ENCODE results near the gene GJB4.

The GJB4 gene

DNA sequence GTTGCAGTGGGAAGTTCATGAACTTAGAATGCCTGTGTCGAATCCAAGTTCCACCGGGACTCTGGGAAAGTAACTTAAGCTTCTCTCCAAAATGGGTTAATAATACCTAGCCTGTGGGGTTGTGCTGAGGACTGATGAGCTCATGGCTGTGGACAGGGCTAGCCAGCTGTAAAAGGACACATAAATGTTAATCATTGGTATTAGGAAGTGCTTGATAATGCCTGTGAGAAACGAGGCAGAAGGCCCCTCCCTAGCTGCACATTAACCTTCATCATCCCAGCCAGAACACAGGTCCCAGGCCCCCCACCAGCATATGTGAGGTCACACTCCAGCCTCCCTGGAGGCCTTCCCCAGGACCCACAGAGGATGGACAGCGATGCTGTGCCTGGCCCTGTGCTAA is 789 bp upstream of the GJB4 start:
- no peak for DNase-seq (ENCODE audit: low read depth)
- H3K4me3 ChIP-seq (ENCODE audit: low read depth, low read length) = no peak overlapping the region
- TF ChIP-seq MYC (IDR thresholded peaks at IDR 0.05; ENCODE audit: low read depth, low read length) (no peak), POLR2A (IDR thresholded peaks at IDR 0.05; ENCODE audit: extremely low read depth, insufficient read length) (no peak)
- TF ChIP-seq, protein P1, sequence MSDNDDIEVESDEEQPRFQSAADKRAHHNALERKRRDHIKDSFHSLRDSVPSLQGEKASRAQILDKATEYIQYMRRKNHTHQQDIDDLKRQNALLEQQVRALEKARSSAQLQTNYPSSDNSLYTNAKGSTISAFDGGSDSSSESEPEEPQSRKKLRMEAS (IDR thresholded peaks at IDR 0.05; ENCODE audit: low read depth, low read length) = no peak
- TF ChIP-seq, protein P2, sequence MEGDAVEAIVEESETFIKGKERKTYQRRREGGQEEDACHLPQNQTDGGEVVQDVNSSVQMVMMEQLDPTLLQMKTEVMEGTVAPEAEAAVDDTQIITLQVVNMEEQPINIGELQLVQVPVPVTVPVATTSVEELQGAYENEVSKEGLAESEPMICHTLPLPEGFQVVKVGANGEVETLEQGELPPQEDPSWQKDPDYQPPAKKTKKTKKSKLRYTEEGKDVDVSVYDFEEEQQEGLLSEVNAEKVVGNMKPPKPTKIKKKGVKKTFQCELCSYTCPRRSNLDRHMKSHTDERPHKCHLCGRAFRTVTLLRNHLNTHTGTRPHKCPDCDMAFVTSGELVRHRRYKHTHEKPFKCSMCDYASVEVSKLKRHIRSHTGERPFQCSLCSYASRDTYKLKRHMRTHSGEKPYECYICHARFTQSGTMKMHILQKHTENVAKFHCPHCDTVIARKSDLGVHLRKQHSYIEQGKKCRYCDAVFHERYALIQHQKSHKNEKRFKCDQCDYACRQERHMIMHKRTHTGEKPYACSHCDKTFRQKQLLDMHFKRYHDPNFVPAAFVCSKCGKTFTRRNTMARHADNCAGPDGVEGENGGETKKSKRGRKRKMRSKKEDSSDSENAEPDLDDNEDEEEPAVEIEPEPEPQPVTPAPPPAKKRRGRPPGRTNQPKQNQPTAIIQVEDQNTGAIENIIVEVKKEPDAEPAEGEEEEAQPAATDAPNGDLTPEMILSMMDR (IDR thresholded peaks at IDR 0.05; ENCODE audit: low read depth, low read length) = no peak

DNA sequence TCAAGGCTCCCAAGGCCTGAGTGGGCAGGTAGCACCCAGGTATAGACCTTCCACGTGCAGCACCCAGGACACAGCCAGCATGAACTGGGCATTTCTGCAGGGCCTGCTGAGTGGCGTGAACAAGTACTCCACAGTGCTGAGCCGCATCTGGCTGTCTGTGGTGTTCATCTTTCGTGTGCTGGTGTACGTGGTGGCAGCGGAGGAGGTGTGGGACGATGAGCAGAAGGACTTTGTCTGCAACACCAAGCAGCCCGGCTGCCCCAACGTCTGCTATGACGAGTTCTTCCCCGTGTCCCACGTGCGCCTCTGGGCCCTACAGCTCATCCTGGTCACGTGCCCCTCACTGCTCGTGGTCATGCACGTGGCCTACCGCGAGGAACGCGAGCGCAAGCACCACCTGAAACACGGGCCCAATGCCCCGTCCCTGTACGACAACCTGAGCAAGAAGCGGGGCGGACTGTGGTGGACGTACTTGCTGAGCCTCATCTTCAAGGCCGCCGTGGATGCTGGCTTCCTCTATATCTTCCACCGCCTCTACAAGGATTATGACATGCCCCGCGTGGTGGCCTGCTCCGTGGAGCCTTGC is 1.7 kb downstream of the GJB4 start:
- no peak overlapping the region for H3K4me3 ChIP-seq (ENCODE audit: low read depth, low read length)
- TF ChIP-seq, protein P2 (IDR thresholded peaks at IDR 0.05; ENCODE audit: low read depth, low read length) = no peak
- TF ChIP-seq, protein P1 (IDR thresholded peaks at IDR 0.05; ENCODE audit: low read depth, low read length) = no peak
- TF ChIP-seq POLR2A (IDR thresholded peaks at IDR 0.05; ENCODE audit: extremely low read depth, insufficient read length) = no peak
- TF ChIP-seq MYC (IDR thresholded peaks at IDR 0.05; ENCODE audit: low read depth, low read length) = no peak
- DNase-seq (ENCODE audit: low read depth) = no peak

DNA sequence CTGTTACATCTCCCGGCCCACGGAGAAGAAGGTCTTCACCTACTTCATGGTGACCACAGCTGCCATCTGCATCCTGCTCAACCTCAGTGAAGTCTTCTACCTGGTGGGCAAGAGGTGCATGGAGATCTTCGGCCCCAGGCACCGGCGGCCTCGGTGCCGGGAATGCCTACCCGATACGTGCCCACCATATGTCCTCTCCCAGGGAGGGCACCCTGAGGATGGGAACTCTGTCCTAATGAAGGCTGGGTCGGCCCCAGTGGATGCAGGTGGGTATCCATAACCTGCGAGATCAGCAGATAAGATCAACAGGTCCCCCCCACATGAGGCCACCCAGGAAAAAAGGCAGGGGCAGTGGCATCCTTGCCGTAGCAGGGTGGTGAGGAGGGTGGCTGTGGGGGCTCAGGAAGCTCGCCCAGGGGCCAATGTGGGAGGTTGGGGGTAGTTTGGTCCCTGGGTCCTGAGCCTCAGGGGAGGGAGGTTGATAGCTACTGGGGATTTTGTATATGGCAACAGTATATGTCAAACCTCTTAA is 2.3 kb downstream of the GJB4 start:
- no peak overlapping the region for H3K4me3 ChIP-seq (ENCODE audit: low read depth, low read length)
- no peak for DNase-seq (ENCODE audit: low read depth)
- TF ChIP-seq, protein P2 (IDR thresholded peaks at IDR 0.05; ENCODE audit: low read depth, low read length) = no peak
- TF ChIP-seq, protein P1 (IDR thresholded peaks at IDR 0.05; ENCODE audit: low read depth, low read length) = no peak
- TF ChIP-seq POLR2A (IDR thresholded peaks at IDR 0.05; ENCODE audit: extremely low read depth, insufficient read length) (no peak), MYC (IDR thresholded peaks at IDR 0.05; ENCODE audit: low read depth, low read length) (no peak)

DNA sequence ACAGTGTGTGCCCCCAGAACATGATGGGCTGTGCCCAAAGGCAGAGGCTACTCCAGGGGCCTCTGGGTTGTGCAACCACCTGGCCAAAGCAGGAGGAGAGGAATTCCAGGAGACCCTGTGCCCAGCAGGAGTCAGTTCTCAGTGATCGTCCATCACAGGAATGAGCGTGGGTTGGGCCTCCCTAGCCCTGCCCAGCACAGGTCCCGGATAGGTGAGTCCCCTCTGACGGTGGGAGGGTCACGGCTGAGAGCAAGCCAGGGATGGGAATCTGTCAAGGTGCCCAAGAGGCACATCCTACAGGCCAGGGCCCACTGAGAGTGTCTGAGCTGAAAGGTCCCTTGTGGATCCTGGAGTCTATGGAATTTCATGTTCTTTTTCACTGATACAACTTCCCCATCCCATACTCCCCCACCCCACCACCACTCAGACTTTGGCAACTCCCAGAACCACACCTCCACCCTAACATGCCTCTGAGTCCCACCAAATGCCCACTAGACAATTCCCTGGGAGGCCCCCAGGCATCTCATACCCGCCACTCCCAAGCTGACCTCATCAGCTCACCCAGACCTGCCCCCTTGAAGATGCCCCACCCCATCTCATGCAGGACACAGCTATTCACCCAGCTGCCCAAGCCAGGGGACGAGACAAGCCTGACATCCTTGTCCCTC is 3.1 kb downstream of the GJB4 start:
- TF ChIP-seq POLR2A (IDR thresholded peaks at IDR 0.05; ENCODE audit: extremely low read depth, insufficient read length) (no peak), MYC (IDR thresholded peaks at IDR 0.05; ENCODE audit: low read depth, low read length) (no peak)
- TF ChIP-seq, protein P2 (IDR thresholded peaks at IDR 0.05; ENCODE audit: low read depth, low read length) = no peak
- TF ChIP-seq, protein P1 (IDR thresholded peaks at IDR 0.05; ENCODE audit: low read depth, low read length) = no peak
- H3K4me3 ChIP-seq (ENCODE audit: low read depth, low read length) = no peak overlapping the region
- no peak for DNase-seq (ENCODE audit: low read depth)

DNA sequence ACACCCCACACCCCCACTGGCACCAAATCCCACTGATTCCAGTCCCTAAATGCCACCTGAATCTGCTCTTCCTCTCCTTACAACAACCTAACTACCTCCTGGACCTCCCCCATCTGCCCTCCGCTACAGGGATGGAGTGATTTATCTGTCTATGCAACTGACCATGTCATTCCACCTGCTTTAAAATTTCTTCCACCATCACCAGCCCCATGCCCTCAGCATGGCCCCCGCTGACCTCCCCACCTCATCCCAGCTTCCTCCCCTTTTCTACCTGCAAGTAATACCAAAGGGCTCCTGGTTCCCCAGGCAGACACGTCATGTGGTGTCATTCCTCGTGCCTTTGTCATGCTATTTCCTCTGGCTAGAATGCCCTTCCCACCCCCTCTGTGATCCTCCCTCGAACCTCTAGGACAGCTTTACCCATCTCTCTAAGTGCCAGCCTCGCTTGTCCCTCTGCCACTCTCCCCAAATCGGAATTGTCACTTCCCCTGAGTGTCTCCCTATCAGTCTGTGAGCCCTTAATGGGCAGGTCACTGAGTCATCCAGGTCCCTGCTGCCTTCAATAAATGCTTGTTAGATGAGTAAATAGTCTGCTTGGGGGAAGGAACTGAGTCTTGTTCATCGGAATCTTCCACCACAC is 3.7 kb downstream of the GJB4 start:
- no peak overlapping the region for H3K4me3 ChIP-seq (ENCODE audit: low read depth, low read length)
- no peak for DNase-seq (ENCODE audit: low read depth)
- TF ChIP-seq MYC (IDR thresholded peaks at IDR 0.05; ENCODE audit: low read depth, low read length) = no peak
- TF ChIP-seq, protein P1 (IDR thresholded peaks at IDR 0.05; ENCODE audit: low read depth, low read length) = no peak
- no peak for TF ChIP-seq POLR2A (IDR thresholded peaks at IDR 0.05; ENCODE audit: extremely low read depth, insufficient read length)
- TF ChIP-seq, protein P2 (IDR thresholded peaks at IDR 0.05; ENCODE audit: low read depth, low read length) = no peak

Data from NB4 (cell line).